ENCODE data around the gene LGALS13.
"Not testable (repeated sequence)": the region's sequence is repeated elsewhere in the genome, so short reads cannot be mapped to it uniquely, and the experiment has no call there.

LGALS13 gene

DNA sequence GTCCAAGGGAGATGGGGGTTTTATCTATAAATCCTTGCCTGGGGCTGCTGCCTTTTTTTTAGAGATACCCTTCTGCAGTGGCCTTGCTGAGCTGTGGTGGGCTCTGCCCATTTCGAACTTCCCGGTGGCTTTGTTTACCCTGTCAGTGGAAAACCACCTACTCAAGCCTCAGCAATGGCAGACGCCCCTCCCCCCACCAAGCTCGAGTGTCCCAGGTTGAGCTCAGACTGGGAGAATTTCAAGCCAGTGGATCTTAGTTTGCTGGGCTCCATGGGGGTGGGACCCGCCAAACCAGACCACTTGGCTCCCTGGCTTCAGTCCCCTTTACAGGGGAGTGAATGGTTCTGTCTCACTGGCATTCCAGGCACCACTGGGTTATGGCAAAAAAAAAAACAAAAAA is 21.6 kb downstream of the LGALS13 start:
- DNase-seq, result no peak

DNA sequence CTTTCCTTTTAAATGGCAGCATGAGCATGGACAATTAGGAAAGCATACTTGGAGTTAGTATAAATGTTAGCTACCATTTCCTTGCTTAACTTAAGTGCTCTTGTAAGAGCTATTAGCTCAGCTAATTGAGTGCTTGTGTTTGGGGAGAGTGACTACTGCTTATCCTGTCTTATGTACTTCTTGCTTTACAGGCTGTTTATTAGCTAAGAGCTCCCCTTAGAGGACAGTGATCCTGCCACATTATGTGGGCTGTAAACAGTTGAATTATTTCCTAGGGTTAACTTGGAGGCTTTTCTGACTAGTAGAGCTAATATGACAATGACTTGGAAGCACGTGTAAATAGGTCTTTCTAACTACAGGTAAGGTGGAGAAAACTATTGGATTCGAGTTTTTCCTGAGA is 25.3 kb downstream of the LGALS13 start:
- not testable (repeated sequence) for DNase-seq

DNA sequence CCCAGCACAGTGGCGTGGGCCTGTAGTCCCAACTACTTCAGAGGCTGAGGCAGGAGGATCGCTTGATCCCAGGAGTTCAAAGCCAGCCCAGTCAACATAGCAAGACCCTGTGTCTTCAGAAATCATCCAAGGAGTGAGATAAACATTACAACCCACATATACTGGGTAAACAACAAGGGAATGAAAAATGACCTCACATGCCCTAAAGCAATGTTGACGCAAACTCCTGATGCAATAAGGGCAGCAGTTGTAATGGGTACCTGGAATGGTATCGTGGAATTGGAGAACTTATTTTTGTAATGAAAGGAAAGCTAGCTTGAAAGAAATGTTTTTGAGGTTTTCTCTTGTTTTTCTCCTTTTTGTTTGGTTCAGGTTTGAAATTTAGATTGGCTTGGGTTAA is 28.9 kb downstream of the LGALS13 start:
- no peak for DNase-seq

DNA sequence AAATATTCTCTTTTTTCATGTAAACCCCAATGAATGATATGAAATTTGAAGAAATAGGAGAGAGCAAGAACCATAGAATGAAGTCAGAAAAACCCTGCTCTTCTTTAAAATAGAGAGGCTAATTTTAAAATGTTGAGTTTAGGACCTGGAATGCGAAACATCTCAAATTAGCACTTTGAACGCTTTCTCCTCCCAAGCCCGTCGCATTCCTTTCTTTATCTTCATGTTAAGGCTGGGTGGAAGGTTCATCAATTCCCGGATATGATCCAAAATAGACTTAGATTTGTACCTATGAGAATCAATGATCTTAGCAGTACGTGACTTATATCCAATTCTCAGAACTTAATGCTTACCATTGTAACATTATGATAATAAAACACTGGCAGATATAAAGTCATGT is 29.3 kb downstream of the LGALS13 start:
- no peak for DNase-seq

DNA sequence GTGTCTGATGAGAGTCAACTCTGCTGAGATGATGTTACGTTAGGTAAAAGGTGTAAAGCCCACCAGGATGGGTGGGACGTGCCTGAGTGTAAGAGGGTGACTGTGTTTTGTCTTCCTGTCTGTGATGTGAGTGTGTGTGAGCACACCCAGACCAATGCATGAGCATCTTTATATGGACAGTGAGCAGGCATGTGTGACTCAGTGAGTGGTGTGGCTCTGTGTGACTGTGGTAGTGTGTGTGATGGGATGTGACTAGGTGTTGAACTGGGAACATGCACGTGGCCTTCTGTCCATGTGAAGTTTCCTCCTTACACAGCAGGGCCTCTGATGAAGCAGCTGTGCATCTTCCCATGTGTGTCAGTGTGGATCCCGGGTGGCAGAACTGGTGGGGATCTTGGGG is 35.6 kb downstream of the LGALS13 start:
- no peak for DNase-seq

DNA sequence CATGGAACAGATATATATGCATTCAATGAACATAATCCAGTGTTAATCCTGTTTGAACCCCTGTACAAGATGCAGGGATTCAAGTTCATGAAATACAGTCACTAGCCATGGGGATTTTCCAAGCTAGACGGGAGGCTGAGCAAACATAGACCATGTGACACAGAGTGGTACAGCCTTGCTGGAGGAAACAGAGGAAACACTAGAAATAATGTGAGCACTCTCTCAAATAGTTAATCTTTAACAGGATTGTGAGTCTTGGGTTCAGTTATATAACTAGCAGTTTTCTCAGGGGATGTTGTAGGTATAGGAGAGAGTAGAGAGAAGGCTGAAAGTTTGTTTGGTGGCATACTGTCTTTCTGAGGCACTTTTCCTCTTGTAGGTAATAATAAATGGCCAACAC is 39.4 kb downstream of the LGALS13 start:
- no peak for DNase-seq

DNA sequence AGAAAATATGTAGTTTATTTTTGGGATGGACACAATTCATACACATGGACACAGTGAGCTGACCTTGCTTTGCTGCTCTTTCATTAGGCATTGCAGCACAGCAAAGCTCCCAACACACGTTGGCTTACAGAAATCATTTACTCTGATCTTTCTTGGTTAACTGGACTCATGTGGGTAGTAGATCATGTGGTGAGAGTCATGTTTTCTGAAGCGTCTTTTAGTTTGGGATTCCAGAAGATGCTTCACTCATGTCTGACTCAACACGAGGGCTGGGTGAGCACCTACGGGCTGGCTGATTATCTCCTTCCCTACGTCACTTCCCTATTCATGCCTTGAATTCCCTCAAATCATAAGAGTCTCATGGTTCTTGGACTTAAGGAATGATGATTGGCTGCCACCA is 41.3 kb downstream of the LGALS13 start:
- no peak for DNase-seq

DNA sequence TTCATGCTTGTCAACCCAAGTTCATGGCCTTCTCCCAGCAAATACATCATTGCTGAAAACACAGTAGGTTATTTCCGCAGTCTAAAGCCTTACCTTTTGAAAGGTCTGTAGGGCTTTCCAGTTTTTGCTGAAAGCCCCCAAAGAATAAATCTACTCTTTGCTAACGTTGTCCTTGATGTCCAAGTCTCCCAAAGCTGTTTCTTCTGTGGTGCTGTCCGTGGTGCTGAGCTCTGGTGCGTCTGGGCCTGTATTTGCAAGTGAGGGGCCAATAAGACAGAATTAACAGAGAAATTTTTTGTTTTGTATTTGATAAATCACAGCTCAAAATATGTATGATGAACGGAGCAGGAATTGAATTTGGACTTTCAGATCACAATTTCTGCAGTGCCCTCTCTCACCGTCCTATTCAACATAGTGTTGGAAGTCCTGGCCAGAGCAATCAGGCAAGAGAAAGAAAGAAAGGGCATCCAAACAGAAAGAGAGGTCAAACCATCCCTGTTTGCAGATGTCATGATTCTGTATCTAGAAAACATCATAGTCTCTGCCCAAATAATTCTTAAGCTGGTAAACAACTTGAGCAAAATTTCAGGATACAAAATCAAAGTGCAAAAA is 43.6 kb downstream of the LGALS13 start:
- no peak for DNase-seq

DNA sequence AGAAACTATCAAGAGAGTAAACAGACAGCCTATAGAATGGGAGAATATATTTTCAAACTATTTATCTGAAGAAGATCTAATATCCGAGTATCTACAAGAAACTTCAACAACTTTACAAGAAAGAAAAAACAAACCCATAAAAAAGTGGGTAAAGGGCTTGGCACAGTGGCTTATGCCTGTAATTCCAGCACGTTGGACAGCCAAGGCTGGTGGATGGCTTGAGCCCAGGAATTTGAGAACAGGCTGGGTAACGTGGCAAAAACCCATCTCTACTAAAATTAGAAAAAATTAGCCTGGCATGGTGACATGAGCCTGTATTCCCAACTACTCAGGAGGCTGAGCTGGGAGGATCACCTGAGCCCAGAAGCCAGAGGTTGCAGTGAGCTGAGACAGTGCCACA is 45.6 kb downstream of the LGALS13 start:
- no peak for DNase-seq

DNA sequence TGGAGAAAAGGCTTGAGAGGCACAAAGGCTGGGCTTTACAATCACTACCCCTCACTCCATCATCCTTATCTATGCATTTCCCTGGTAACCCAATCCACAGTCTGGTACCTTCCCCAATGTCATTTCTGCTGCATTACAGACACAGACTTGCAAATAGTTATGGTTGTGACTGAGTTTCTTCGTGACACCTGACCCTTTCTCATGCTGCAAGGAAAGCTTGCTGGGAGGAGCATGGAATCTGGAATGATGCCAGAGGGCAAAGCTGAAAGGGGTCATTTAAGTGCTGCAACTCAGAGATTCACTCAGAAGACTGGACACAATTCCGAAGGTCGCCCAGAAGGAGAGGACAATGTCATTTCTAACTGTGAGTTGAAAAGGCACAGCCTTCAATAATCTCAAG is 53.3 kb downstream of the LGALS13 start, which contains the start of gene LGALS16:
Gene LGALS16 (plus strand): TSS at position 301 of the 400 bp plus-strand sequence. CDS start 49 bp downstream, at position 350.
- no peak for DNase-seq

Measured in 8988T (cell line).